ENCODE data around the gene ZAR1. TPM values are rescaled to one million over a fixed set of nuclear protein-coding genes. Genes with fewer than 3 reads are reported as not detected.

ZAR1 gene
- polyA plus RNA-seq, 2 of the 4 experiments (the other 2 are of a cell fraction), result 0.05 TPM; not detected in 1

- FAIRE-seq (no peak), DNase-seq (ENCODE audit: low read depth in 1 of 2, low spot score in 1 of 2) (no peak), ATAC-seq (no peak)
- TF ChIP-seq POLR2AphosphoS2 (conservative IDR thresholded peaks at IDR 0.05; ENCODE audit: low read length), result no peak
- no peak for TF ChIP-seq FOSL2 (IDR thresholded peaks at IDR 0.05)
- TF ChIP-seq FOSL2 (CRISPR knock-in tag; IDR thresholded peaks at IDR 0.05), result no peak
- TF ChIP-seq, protein P1, sequence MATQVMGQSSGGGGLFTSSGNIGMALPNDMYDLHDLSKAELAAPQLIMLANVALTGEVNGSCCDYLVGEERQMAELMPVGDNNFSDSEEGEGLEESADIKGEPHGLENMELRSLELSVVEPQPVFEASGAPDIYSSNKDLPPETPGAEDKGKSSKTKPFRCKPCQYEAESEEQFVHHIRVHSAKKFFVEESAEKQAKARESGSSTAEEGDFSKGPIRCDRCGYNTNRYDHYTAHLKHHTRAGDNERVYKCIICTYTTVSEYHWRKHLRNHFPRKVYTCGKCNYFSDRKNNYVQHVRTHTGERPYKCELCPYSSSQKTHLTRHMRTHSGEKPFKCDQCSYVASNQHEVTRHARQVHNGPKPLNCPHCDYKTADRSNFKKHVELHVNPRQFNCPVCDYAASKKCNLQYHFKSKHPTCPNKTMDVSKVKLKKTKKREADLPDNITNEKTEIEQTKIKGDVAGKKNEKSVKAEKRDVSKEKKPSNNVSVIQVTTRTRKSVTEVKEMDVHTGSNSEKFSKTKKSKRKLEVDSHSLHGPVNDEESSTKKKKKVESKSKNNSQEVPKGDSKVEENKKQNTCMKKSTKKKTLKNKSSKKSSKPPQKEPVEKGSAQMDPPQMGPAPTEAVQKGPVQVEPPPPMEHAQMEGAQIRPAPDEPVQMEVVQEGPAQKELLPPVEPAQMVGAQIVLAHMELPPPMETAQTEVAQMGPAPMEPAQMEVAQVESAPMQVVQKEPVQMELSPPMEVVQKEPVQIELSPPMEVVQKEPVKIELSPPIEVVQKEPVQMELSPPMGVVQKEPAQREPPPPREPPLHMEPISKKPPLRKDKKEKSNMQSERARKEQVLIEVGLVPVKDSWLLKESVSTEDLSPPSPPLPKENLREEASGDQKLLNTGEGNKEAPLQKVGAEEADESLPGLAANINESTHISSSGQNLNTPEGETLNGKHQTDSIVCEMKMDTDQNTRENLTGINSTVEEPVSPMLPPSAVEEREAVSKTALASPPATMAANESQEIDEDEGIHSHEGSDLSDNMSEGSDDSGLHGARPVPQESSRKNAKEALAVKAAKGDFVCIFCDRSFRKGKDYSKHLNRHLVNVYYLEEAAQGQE (IDR thresholded peaks at IDR 0.05), result no peak
- TF ChIP-seq CHD4 (IDR thresholded peaks at IDR 0.05; ENCODE audit: borderline replicate concordance), result no peak
- TF ChIP-seq MYC (IDR thresholded peaks at IDR 0.05; ENCODE audit: borderline replicate concordance, low read length), result no peak
- TF ChIP-seq, protein P2, sequence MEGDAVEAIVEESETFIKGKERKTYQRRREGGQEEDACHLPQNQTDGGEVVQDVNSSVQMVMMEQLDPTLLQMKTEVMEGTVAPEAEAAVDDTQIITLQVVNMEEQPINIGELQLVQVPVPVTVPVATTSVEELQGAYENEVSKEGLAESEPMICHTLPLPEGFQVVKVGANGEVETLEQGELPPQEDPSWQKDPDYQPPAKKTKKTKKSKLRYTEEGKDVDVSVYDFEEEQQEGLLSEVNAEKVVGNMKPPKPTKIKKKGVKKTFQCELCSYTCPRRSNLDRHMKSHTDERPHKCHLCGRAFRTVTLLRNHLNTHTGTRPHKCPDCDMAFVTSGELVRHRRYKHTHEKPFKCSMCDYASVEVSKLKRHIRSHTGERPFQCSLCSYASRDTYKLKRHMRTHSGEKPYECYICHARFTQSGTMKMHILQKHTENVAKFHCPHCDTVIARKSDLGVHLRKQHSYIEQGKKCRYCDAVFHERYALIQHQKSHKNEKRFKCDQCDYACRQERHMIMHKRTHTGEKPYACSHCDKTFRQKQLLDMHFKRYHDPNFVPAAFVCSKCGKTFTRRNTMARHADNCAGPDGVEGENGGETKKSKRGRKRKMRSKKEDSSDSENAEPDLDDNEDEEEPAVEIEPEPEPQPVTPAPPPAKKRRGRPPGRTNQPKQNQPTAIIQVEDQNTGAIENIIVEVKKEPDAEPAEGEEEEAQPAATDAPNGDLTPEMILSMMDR (IDR thresholded peaks at IDR 0.05), result no peak
- no peak for TF ChIP-seq GATA3 (IDR thresholded peaks at IDR 0.05; ENCODE audit: borderline replicate concordance)
- TF ChIP-seq, protein P3, sequence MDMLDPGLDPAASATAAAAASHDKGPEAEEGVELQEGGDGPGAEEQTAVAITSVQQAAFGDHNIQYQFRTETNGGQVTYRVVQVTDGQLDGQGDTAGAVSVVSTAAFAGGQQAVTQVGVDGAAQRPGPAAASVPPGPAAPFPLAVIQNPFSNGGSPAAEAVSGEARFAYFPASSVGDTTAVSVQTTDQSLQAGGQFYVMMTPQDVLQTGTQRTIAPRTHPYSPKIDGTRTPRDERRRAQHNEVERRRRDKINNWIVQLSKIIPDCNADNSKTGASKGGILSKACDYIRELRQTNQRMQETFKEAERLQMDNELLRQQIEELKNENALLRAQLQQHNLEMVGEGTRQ (IDR thresholded peaks at IDR 0.05), result no peak
- no peak for TF ChIP-seq HOXB5 (CRISPR knock-in tag; IDR thresholded peaks at IDR 0.05)
- no peak for TF ChIP-seq ATOH8 (CRISPR knock-in tag; IDR thresholded peaks at IDR 0.05; ENCODE audit: low read depth)
- TF ChIP-seq HDAC2 (IDR thresholded peaks at IDR 0.05), result no peak
- TF ChIP-seq HES2 (IDR thresholded peaks at IDR 0.05), result no peak
- TF ChIP-seq EP300 (IDR thresholded peaks at IDR 0.05), result no peak
- TF ChIP-seq, protein P4, sequence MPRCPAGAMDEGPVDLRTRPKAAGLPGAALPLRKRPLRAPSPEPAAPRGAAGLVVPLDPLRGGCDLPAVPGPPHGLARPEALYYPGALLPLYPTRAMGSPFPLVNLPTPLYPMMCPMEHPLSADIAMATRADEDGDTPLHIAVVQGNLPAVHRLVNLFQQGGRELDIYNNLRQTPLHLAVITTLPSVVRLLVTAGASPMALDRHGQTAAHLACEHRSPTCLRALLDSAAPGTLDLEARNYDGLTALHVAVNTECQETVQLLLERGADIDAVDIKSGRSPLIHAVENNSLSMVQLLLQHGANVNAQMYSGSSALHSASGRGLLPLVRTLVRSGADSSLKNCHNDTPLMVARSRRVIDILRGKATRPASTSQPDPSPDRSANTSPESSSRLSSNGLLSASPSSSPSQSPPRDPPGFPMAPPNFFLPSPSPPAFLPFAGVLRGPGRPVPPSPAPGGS (IDR thresholded peaks at IDR 0.05), result no peak
- 83% methylated on average over 6 of the region's 6 CpGs for WGBS (ENCODE audit: missing lambda C conversion rate)
- Histone ChIP-seq H3K4me1 (no peaks in the 10 kb centered on the region), H3K4me2 (no peak overlapping the region), H3K9me3 (no peaks in the 10 kb centered on the region), H3K27ac (no peak overlapping the region), H3K4me3 (no peak overlapping the region)
- POLR2A ChIA-PET, result no interaction called here
- CTCF ChIA-PET, result interaction anchor here (1.6 kb wide), 1 partner anchor 31 kb away, joined by 4 read pairs; no protein-coding TSS in a partner anchor
These were observed 14.3 kb upstream of the ZAR1 start for GRCh38 chr4:48475770-48476169.

- Histone ChIP-seq H3K9me3 (no peaks in the 10 kb centered on the region), H3K27ac (no peak overlapping the region), H3K4me1 (no peaks in the 10 kb centered on the region), H3K4me3 (no peak overlapping the region), H3K4me2 (no peak overlapping the region)
- POLR2A ChIA-PET, result no interaction called here
- ATAC-seq, result no peak
- no peak for TF ChIP-seq JUN (IDR thresholded peaks at IDR 0.05)
- no peak for TF ChIP-seq ZSCAN20 (CRISPR knock-in tag; IDR thresholded peaks at IDR 0.05)
- TF ChIP-seq MAFK (IDR thresholded peaks at IDR 0.05; ENCODE audit: partially characterized antibody), result no peak
- TF ChIP-seq ZNF302 (CRISPR knock-in tag; IDR thresholded peaks at IDR 0.05), result no peak
- TF ChIP-seq, protein P5, sequence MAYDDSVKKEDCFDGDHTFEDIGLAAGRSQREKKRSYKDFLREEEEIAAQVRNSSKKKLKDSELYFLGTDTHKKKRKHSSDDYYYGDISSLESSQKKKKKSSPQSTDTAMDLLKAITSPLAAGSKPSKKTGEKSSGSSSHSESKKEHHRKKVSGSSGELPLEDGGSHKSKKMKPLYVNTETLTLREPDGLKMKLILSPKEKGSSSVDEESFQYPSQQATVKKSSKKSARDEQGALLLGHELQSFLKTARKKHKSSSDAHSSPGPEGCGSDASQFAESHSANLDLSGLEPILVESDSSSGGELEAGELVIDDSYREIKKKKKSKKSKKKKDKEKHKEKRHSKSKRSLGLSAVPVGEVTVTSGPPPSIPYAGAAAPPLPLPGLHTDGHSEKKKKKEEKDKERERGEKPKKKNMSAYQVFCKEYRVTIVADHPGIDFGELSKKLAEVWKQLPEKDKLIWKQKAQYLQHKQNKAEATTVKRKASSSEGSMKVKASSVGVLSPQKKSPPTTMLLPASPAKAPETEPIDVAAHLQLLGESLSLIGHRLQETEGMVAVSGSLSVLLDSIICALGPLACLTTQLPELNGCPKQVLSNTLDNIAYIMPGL (CRISPR knock-in tag; IDR thresholded peaks at IDR 0.05; ENCODE audit: borderline replicate concordance), result no peak
- TF ChIP-seq HOXB5 (CRISPR knock-in tag; IDR thresholded peaks at IDR 0.05), result no peak
- no peak for TF ChIP-seq E2F6 (IDR thresholded peaks at IDR 0.05; ENCODE audit: borderline replicate concordance, low read depth)
- TF ChIP-seq FOXS1 (CRISPR knock-in tag; IDR thresholded peaks at IDR 0.05), result no peak
- no peak for TF ChIP-seq PBX3 (IDR thresholded peaks at IDR 0.05)
- no peak for DNase-seq (ENCODE audit: low read depth in 1 of 2, low spot score in 1 of 2)
- 79% methylated on average over 2 of the region's 2 CpGs for WGBS (ENCODE audit: missing lambda C conversion rate)
- no peak for FAIRE-seq
- CTCF ChIA-PET, result no interaction called here
These were observed 11.8 kb upstream of the ZAR1 start for GRCh38 chr4:48478273-48478672.
